PC-3 (cell line): ENCODE measurements around the gene CCDC69. TPM values are rescaled to one million over a fixed set of nuclear protein-coding genes. Genes with fewer than 3 reads are reported as not detected.

Experiments used
- ATAC-seq: fragments of 200-7000 bp; cut with Tn5 transposase; 2 replicates; pipeline ENCODE4 v1.9.1; 2020; ENCODE audit warnings: mild to moderate bottlenecking, moderate library complexity
- BruUV-seq: library from RNA; stranded (reverse); fragments of 400-500 nt; replicated peaks from 2 replicates; lab custom pipeline; 2021; lab: Mats Ljungman, UMichigan
- CTCF ChIA-PET: fragments of 300-600 bp; sonication (Branson Sonifier 250); formaldehyde crosslinking; loops from one replicate; lab custom pipeline; 2022; ENCODE audit warnings: antibody characterized with exemption; lab: Charles Lee
- POLR2A ChIA-PET: fragments of 300-600 bp; sonication (Branson Sonifier 250); formaldehyde crosslinking; loops from one replicate; lab custom pipeline; 2022; ENCODE audit warnings: antibody characterized with exemption; ENCODE audit not compliant: unreplicated experiment; lab: Charles Lee
- DNase-seq: peaks from one replicate; pipeline ENCODE4 v3.0.0-alpha.2; 2015
- H2AFZ ChIP-seq: fragments of 300-600 bp; sonication (generic); 2 replicates; pipeline ENCODE4 v1.6.0; 2016; ENCODE audit warnings: antibody characterized with exemption, low read length
- H3F3A ChIP-seq: fragments of 300-600 bp; sonication (generic); one replicate; pipeline ENCODE4 v1.6.0; 2017; ENCODE audit warnings: antibody characterized with exemption, low read length, control low read depth, mild to moderate bottlenecking; ENCODE audit not compliant: unreplicated experiment
- H3K27ac ChIP-seq: fragments of 300-600 bp; sonication (generic); 2 replicates; pipeline ENCODE4 v1.5.1; 2016; ENCODE audit warnings: mild to moderate bottlenecking, low read length
- H3K27me3 ChIP-seq: fragments of 300-600 bp; sonication (generic); 2 replicates; pipeline ENCODE4 v1.6.1; 2016; ENCODE audit warnings: low read length, mixed read lengths
- H3K36me3 ChIP-seq: fragments of 300-600 bp; sonication (generic); 2 replicates; pipeline ENCODE4 v1.6.1; 2016; ENCODE audit warnings: low read depth, mixed run types, low read length, mixed read lengths
- H3K4me1 ChIP-seq: fragments of 300-600 bp; sonication (generic); 2 replicates; pipeline ENCODE4 v1.5.1; 2016; ENCODE audit warnings: low read length; ENCODE audit not compliant: insufficient read depth
- H3K4me2 ChIP-seq: fragments of 300-600 bp; sonication (generic); 2 replicates; pipeline ENCODE4 v1.6.0; 2016; ENCODE audit warnings: low read length
- H3K4me3 ChIP-seq: fragments of 300-600 bp; sonication (generic); 2 replicates; pipeline ENCODE4 v1.5.1; 2016; ENCODE audit warnings: mild to moderate bottlenecking, low read length, mixed read lengths
- H3K79me2 ChIP-seq: fragments of 300-600 bp; sonication (generic); 2 replicates; pipeline ENCODE4 v1.6.1; 2017; ENCODE audit warnings: low read length, mixed read lengths
- H3K9ac ChIP-seq: fragments of 300-600 bp; sonication (generic); 2 replicates; pipeline ENCODE4 v1.6.0; 2016; ENCODE audit warnings: mild to moderate bottlenecking, low read length
- H3K9me2 ChIP-seq: fragments of 300-600 bp; sonication (generic); replicated peaks from 2 replicates; pipeline ENCODE4 v1.6.1; 2016; ENCODE audit warnings: mixed run types, low read length, mixed read lengths
- H3K9me3 ChIP-seq: fragments of 300-600 bp; sonication (generic); 2 replicates; pipeline ENCODE4 v1.6.1; 2016; ENCODE audit warnings: low read length, mixed read lengths
- H4K20me1 ChIP-seq: fragments of 300-600 bp; sonication (generic); 2 replicates; pipeline ENCODE4 v1.6.1; 2016; ENCODE audit warnings: low read length, mixed read lengths
- CTCF ChIP-seq: fragments of 300-600 bp; sonication (generic); conservative IDR thresholded peaks from 2 replicates; pipeline ENCODE4 v1.5.1; 2017; ENCODE audit warnings: antibody characterized with exemption, low read depth, mild to moderate bottlenecking, low read length
- EZH2 ChIP-seq: fragments of 300-600 bp; sonication (generic); IDR thresholded peaks from one replicate; pipeline ENCODE4 v1.6.1; 2017; ENCODE audit warnings: antibody characterized with exemption, mild to moderate bottlenecking, low read length; ENCODE audit not compliant: unreplicated experiment
- EZH2phosphoT487 ChIP-seq: fragments of 300-600 bp; sonication (generic); IDR thresholded peaks from 2 replicates; pipeline ENCODE4 v1.6.1; 2018; ENCODE audit warnings: mild to moderate bottlenecking, antibody characterized with exemption, low read length, borderline replicate concordance
- intact Hi-C: fragments of 100-400 bp; cut with micrococcal nuclease; formaldehyde crosslinking; loops from 2 replicates; pipeline ENCODE4 v1.9.0; 2023
- total RNA-seq: library from RNA; depleted of rRNA; stranded (reverse); fragments of >200 nt; gene quantifications from 2 replicates; pipeline ENCODE4 v1.2.3, GENCODE V29; 2014

Gene CCDC69
- total RNA-seq, 1 experiment from 2014 or later: 26.4 TPM

DNA sequence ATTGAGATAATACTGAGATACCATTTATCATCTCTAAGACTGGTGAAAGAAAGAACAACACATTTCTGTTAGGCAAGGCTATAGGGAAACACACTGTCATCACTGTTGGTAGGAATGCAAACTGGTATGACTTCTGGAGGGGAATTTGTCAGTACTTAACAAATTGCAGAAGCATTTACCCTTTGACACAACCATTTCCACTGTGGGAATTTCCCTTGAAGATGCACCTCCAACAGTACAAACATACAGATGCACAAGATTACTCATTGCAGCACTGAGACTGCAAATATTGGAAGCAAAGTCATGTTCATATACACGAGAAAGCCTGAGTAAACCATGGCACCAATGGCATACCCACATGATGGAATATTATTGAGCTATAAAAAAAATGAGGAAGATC is 46.7 kb upstream of the CCDC69 start:
- H2AFZ ChIP-seq: no peak overlapping the region
- ChIA-PET POLR2A (interaction anchor here (0.6 kb wide), 1 partner anchor 21 kb away, joined by 4 read pairs; no protein-coding TSS in a partner anchor), CTCF (no interaction called here)
- H4K20me1 ChIP-seq: no peaks in the 10 kb centered on the region
- no peak overlapping the region for H3K4me3 ChIP-seq
- TF ChIP-seq EZH2: no peak
- TF ChIP-seq CTCF: no peak
- no peak for TF ChIP-seq EZH2phosphoT487
- 0 out of 2 replicates have a peak overlapping the region, but pooled peaks have one; percentile 4 for H3K4me2 ChIP-seq
- H3K27me3 ChIP-seq: no peaks in the 10 kb centered on the region
- H3K9me3 ChIP-seq: no peaks in the 10 kb centered on the region
- no peaks in the 10 kb centered on the region for H3F3A ChIP-seq
- peaks cover 39% of the 10 kb centered on the region for H3K36me3 ChIP-seq
- H3K9me2 ChIP-seq: no peaks in the 10 kb centered on the region
- H3K27ac ChIP-seq: peak overlapping the region; percentile 53
- no peak overlapping the region for H3K9ac ChIP-seq
- no TSS peak for BruUV-seq
- ATAC-seq (peak; percentile 66), DNase-seq (peak; percentile 73)
- intact Hi-C loops: loop anchor here (5.0 kb wide), 1 partner anchor 47 kb away; no protein-coding TSS in a partner anchor
- H3K79me2 ChIP-seq: 0 out of 2 replicates have a peak, but pooled peaks cover under 1% of the 10 kb centered on the region
- H3K4me1 ChIP-seq: peaks cover 21% of the 10 kb centered on the region

GRCh38 chr5:151267491-151268260 is 43.8 kb upstream of the CCDC69 start:
- Histone ChIP-seq H3K4me3 (no peak overlapping the region), H3K9me3 (no peaks in the 10 kb centered on the region), H4K20me1 (no peaks in the 10 kb centered on the region), H3K4me2 (no peak overlapping the region), H3K9ac (no peak overlapping the region), H3K27me3 (no peaks in the 10 kb centered on the region), H2AFZ (no peak overlapping the region), H3K79me2 (peaks cover 12% of the 10 kb centered on the region), H3F3A (no peaks in the 10 kb centered on the region), H3K4me1 (peaks cover 45% of the 10 kb centered on the region), H3K27ac (peak overlapping the region; percentile 5; the same call in 1 of the 2 replicates), H3K36me3 (peaks cover 40% of the 10 kb centered on the region), H3K9me2 (no peaks in the 10 kb centered on the region)
- ATAC-seq: peak; percentile 37; the same call in 1 of the 2 replicates
- intact Hi-C loops: no loop called here
- DNase-seq: peak; percentile 30
- POLR2A ChIA-PET: no interaction called here
- CTCF ChIA-PET: no interaction called here
- no TSS peak for BruUV-seq
- no peak for TF ChIP-seq CTCF
- no peak for TF ChIP-seq EZH2
- no peak for TF ChIP-seq EZH2phosphoT487
